Ecto neural progenitor cell (in vitro differentiated cells): Measurements from ENCODE around the gene SMURF2.
"Not testable (repeated sequence)": the region's sequence is repeated elsewhere in the genome, so short reads cannot be mapped to it uniquely, and the experiment has no call there.

Experiments used
- DNase-seq: peaks from one replicate; pipeline ENCODE4 v3.0.0-alpha.2; 2018; ENCODE audit warnings: low spot score

The SMURF2 gene

DNA sequence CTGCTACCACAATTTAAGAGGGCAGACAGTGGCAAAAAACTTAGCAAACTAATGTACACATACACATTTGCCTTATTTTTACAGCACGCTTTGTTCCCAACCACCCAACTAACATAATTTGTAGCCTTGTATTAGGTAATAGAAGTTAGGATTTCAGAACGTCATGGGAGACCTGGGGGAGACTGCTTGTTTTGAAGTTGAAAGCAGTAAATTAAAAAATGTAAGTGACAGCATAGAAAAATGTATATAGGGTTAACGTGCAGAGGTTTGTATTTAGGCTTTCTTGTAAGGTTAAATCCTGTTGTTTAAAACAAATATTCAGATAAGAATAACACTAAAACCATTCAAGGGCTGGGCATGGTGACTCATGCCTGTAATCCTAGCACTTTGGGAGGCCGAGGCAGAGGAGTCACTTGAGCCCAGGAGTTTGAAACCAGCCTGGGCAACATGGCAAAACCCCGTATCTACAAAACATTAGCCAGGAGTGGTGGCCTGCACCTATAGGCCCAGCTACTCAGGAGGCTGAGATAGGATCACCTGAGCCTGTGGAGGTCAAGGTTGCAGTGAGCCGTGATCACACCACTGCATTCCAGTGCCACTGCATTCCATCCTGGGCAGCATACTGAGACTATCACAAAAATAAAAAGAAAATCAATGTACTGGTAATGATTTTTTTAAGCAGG, 2.3 kb upstream of the SMURF2 start:
- DNase-seq = not testable (repeated sequence)

GRCh38 chr17:64663836-64664235, 1.7 kb upstream of the SMURF2 start:
- DNase-seq = not testable (repeated sequence)

- DNase-seq = no peak
Observed at GRCh38 chr17:64662774-64663367, 764 bp upstream of the SMURF2 start.

- DNase-seq = no peak
Observed at GRCh38 chr17:64661726-64661975, 456 bp downstream of the SMURF2 start.

DNA sequence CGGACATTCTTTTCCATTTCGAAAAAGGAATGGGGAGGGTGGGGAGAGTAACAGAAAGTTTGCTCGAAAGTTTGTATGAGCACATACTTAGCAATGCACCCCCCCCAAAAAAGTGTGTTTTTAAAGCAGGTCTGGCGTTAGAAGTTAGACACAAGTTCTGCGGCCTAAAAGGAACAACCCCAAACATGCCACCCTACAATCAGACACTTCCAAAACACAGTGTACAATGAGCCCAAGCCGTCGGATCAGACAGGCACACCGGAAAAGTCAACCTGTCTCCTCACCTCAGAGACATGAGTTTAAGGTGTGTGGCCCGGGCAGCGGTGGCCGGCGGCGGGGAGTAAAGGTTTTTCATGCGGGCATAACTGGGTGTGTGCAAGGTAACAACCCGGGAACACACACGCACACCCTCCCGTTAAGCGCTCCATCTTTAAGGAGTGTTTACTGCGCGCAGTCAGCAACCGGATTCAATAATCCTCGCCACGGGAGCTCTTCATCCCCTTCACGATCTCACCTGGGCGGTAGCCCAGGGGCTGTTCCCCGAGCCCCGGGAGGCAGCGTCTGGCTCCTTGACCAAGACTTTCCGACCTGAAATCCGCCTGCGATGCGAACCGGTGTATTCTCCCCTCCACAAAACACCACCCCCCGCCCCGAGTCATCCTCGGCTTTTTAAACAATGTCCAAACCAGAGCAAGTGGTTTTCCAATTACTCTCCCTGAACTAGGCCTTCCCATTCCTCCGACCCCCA, 955 bp downstream of the SMURF2 start:
- peak; percentile 59 for DNase-seq

GRCh38 chr17:64660195-64660977, 1.7 kb downstream of the SMURF2 start:
- DNase-seq = not testable (repeated sequence)

DNA sequence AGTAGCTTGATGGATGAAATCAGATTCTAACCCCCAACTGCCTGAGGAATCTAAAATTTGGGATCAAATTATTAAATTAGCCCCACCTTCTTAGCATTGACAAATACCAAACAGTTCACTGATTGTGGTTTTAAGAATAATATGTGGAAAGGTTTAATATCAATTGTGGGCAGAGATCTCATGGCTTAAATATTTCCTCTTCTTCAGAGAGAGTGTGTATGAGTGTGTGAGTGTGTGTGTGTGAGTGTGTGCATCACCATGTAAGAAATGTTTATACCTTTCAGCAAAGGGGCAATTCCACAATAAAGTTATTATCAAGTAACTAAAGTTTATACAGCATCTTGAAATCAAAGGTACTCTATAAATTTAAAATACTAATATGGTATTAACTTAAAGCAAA, 3.2 kb downstream of the SMURF2 start:
- no peak for DNase-seq

GRCh38 chr17:64657610-64658125, 4.4 kb downstream of the SMURF2 start:
- no peak for DNase-seq

DNA sequence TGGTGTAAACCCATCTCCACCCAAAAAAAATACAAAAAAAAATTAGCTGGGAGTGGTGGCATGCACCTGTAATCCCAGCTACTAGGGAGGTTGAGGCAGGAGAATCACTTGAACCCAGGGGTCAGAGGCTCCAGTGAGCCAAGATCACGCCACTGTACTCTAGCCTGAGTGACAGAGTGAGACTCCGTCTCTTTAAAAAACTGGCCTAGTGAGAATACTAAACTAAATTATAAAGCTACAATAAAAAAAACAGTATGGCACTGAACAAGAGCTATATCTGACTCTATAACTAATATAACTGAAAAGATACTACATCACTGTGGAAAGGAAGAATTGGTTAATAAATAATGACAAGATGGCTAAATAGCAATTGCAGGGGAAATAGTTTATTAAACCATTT, 6.4 kb downstream of the SMURF2 start:
- DNase-seq = no peak

- no peak for DNase-seq
Observed at GRCh38 chr17:64653985-64654355, 8.1 kb downstream of the SMURF2 start.

GRCh38 chr17:64653325-64653984, 8.7 kb downstream of the SMURF2 start:
- no peak for DNase-seq

- no peak for DNase-seq
Observed at GRCh38 chr17:64651889-64652288, 10.2 kb downstream of the SMURF2 start.

DNA sequence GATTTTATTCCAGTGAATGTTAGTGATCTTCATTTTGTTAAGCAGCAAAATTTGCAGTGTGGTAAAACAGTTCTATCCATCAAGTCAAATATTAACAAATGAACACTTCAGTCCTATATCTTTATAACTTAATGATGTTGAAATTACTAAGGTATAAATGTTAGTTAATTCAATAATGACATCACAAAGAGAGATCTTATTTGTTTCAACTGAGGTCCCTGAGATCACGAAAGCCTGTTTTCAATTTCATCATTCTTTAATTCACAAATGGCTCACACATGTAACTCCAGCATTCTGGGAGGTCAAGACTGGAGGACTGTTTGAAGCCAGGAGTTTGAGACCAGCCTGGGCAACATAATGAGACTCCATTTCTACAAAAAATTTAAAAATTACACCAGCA, 13.9 kb downstream of the SMURF2 start:
- no peak for DNase-seq

- DNase-seq = no peak
Observed at GRCh38 chr17:64647817-64648216, 14.3 kb downstream of the SMURF2 start.

DNA sequence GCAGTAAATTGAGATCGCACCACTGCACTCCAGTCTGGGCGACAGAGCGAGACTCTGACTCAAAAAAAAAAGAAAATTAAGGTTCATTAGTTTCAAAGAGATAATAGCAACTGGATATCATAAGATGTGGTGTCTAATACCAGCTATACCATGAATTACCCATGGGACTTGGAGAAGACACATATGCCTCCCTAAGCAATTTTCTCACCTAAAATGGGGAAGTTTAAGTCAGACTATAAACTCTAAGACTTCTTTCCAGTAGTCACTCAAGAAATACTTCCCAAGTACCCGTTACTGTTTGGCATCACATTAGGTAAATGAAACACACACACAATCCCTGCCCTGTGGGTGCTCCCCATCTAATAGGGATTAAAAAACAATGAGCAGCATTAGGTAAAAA, 22.6 kb downstream of the SMURF2 start:
- no peak for DNase-seq

GRCh38 chr17:64638552-64639203, 23.4 kb downstream of the SMURF2 start:
- DNase-seq = no peak

- DNase-seq = no peak
Observed at GRCh38 chr17:64635647-64636305, 26.3 kb downstream of the SMURF2 start.

DNA sequence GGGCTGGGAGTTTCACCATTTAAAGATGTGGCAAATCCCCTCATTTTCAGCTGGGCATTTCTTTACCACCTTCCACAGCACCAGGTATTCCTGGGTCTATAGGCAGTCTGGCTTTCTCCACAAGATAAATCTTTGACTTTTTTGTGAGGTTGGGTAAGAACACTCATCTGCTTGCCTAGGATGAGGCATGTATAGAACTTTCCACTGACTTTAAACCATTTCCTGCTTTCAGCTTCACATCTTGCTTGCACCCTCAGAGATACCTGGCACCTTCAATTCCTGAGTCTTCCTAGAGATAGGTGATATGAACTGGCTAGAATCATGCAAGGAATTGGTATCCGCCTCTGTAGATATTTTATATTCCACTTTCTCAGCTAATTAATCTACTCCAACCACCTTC, 27.9 kb downstream of the SMURF2 start:
- no peak for DNase-seq

- DNase-seq = no peak
Observed at GRCh38 chr17:64632606-64633005, 29.5 kb downstream of the SMURF2 start.

DNA sequence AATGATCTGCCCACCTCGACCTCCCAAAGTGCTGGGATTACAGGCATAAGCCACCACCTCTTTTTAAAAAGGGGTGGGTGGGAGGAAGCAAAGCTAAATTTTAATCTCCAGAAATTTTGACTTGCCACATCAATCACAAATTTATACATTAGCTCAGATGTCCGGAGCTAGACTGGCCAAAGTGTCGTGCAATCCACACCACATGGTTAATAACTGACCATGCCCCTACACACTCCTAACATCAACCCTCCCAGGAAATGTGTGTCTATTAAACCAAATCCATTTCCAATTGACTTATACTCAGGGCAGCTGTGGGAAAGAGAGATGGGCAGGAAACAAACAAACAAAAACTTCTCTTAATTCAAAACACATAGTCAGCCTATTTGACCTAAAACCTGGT, 29.9 kb downstream of the SMURF2 start:
- DNase-seq = no peak
